Left ventricle myocardium superior (tissue), 1 donor: ENCODE results near the gene NFIC. TPM values are rescaled to one million over a fixed set of nuclear protein-coding genes. Genes with fewer than 3 reads are reported as not detected.
"Not testable (repeated sequence)": the region's sequence is repeated elsewhere in the genome, so short reads cannot be mapped to it uniquely, and the experiment has no call there.

ENCODE experiments used
- ATAC-seq: fragments of 200-7000 bp; cut with Tn5 transposase; one replicate; pipeline ENCODE4 v1.9.1; 2020; ENCODE audit warnings: mild to moderate bottlenecking, moderate library complexity
- DNase-seq: peaks from one replicate; pipeline ENCODE4 v3.0.0-alpha.2; 2020
- intact Hi-C: fragments of 100-400 bp; cut with micrococcal nuclease; formaldehyde crosslinking; loops from one replicate; pipeline ENCODE4 v1.11.0; 2022
- total RNA-seq: library from RNA; stranded (reverse); fragmentation: NEBNext Ultra II Directional; extraction: Animal tissue kit (Norgen Biotek cat#: 25700); gene quantifications from one replicate; pipeline ENCODE4 v1.2.1, GENCODE V29; 2021
- donor health status: DM: no; HTN: yes; CAD: no; lungs with severe emphysema.

The NFIC gene
- total RNA-seq, 1 donor from 2014 or later, result 178 TPM

- intact Hi-C loops, result no loop called here
- ATAC-seq (peak; percentile 70), DNase-seq (peak; percentile 77)
Observed at GRCh38 chr19:3386447-3387234, 20.3 kb downstream of the NFIC start.

GRCh38 chr19:3387645-3388589 is 21.5 kb downstream of the NFIC start:
- intact Hi-C loops, result no loop called here
- peak; percentile 93 for DNase-seq
- peak; percentile 82 for ATAC-seq

- ATAC-seq, result no peak
- intact Hi-C loops, result no loop called here
- no peak for DNase-seq
Observed at GRCh38 chr19:3389446-3389778, 23.0 kb downstream of the NFIC start.

GRCh38 chr19:3389876-3390371 is 23.5 kb downstream of the NFIC start:
- intact Hi-C loops, result no loop called here
- no peak for DNase-seq
- ATAC-seq, result peak; percentile 9

- DNase-seq, intact Hi-C loops, ATAC-seq: not testable (repeated sequence)
Observed at GRCh38 chr19:3391911-3392310, 25.5 kb downstream of the NFIC start.

GRCh38 chr19:3392480-3392879 is 26.1 kb downstream of the NFIC start:
- intact Hi-C loops, result no loop called here
- ATAC-seq (no peak), DNase-seq (no peak)

GRCh38 chr19:3396881-3397265 is 30.5 kb downstream of the NFIC start:
- no peak for ATAC-seq
- intact Hi-C loops, result no loop called here
- no peak for DNase-seq

- ATAC-seq (peak; percentile 65), DNase-seq (peak; percentile 77)
- intact Hi-C loops, result no loop called here
Observed at GRCh38 chr19:3397266-3398022, 31.1 kb downstream of the NFIC start.

- peak; percentile 84 for ATAC-seq
- DNase-seq, result peak; percentile 92
- intact Hi-C loops, result no loop called here
Observed at GRCh38 chr19:3398114-3398899, 31.9 kb downstream of the NFIC start.

- DNase-seq (no peak), ATAC-seq (peak; percentile 2)
- intact Hi-C loops, result no loop called here
Observed at GRCh38 chr19:3398900-3399278, 32.5 kb downstream of the NFIC start.

- ATAC-seq, intact Hi-C loops, DNase-seq: not testable (repeated sequence)
Observed at GRCh38 chr19:3399311-3399710, 32.9 kb downstream of the NFIC start.

GRCh38 chr19:3401004-3401768 is 34.8 kb downstream of the NFIC start:
- ATAC-seq (no peak), DNase-seq (no peak)
- intact Hi-C loops, result no loop called here

GRCh38 chr19:3402631-3403443 is 36.5 kb downstream of the NFIC start:
- DNase-seq (no peak), ATAC-seq (no peak)
- intact Hi-C loops, result no loop called here

GRCh38 chr19:3403489-3404323 is 37.3 kb downstream of the NFIC start:
- ATAC-seq, result peak; percentile 74
- intact Hi-C loops, result no loop called here
- peak; percentile 93 for DNase-seq

- DNase-seq (peak; percentile 92), ATAC-seq (peak; percentile 74)
- intact Hi-C loops, result no loop called here
Observed at GRCh38 chr19:3404324-3405260, 38.2 kb downstream of the NFIC start.
